Thyroid gland (tissue), 4 donors: ENCODE results near the gene ELAVL4. TPM values are rescaled to one million over a fixed set of nuclear protein-coding genes. Genes with fewer than 3 reads are reported as not detected.

ENCODE experiments used
- DNase-seq, 2 donors: peaks; one replicate each; pipeline ENCODE4 v3.0.0-alpha.2; 2019
- H3K27ac ChIP-seq, 3 donors: fragments of 200-600 bp; sonication (generic); 1 replicate in 2 of 3; 2 replicates in 1 of 3; pipeline ENCODE4 v1.5.1; 2016 to 2019; ENCODE audit warnings: mild to moderate bottlenecking in 1 of 3, moderate library complexity in 1 of 3
- H3K27me3 ChIP-seq: fragments of 200-600 bp; sonication (generic); one replicate; pipeline ENCODE4 v1.5.1; 2019
- H3K36me3 ChIP-seq, 2 donors: fragments of 200-600 bp; sonication (generic); one replicate each; pipeline ENCODE4 v1.5.1; 2016 to 2019
- H3K4me1 ChIP-seq, 2 donors: fragments of 200-600 bp; sonication (generic); one replicate each; pipeline ENCODE4 v1.5.1; 2017 to 2019
- H3K4me3 ChIP-seq, 3 donors: fragments of 200-600 bp; sonication (generic); replicated peaks in 1 of 3; 1 replicate in 2 of 3; 2 replicates in 1 of 3; pipeline ENCODE4 v1.5.1; 2016; ENCODE audit warnings: mild to moderate bottlenecking in 1 of 3
- H3K9me3 ChIP-seq: fragments of 200-600 bp; sonication (generic); one replicate; pipeline ENCODE4 v1.5.1; 2017
- CTCF ChIP-seq, 6 experiments: fragments of 200-600 bp in 3 of 6; fragments of 450-650 bp in 3 of 6; sonication (generic) in 3 of 6; IDR thresholded peaks; one replicate each; pipeline ENCODE4 v1.5.1; 2016 to 2019; ENCODE audit warnings: antibody characterized with exemption in 6 of 6, mild to moderate bottlenecking in 2 of 6, inconsistent platforms in 1 of 6, moderate library complexity in 1 of 6
- POLR2A ChIP-seq, 2 donors: fragments of 450-650 bp; IDR thresholded peaks; one replicate each; pipeline ENCODE4 v1.6.1; 2017; ENCODE audit warnings: antibody characterized with exemption in 2 of 2, mild to moderate bottlenecking in 2 of 2, moderate library complexity in 1 of 2
- WGBS, 2 donors: methylation state at CpG; one replicate each; pipeline ENCODE4 v1.1.5; 2017; 5-methylcytosine and 5-hydroxymethylcytosine counted together
- intact Hi-C: fragments of 100-400 bp; cut with DNase I; formaldehyde crosslinking; loops from one replicate; pipeline ENCODE4 v1.15.1; 2023
- total RNA-seq, 4 donors: library from RNA; depleted of rRNA; stranded (reverse); fragments of >200 nt; gene quantifications; one replicate each; pipeline ENCODE4 v1.2.3, GENCODE V29; 2016

Gene ELAVL4
- total RNA-seq, 4 donors from 2014 or later = not detected

GRCh38 chr1:50252196-50252595, 143.5 kb downstream of the ELAVL4 start:
- no peaks in the 10 kb centered on the region for H3K9me3 ChIP-seq
- H3K4me1 ChIP-seq = no peaks in the 10 kb centered on the region
- H3K4me3 ChIP-seq = no peak overlapping the region
- no peaks in the 10 kb centered on the region for H3K27me3 ChIP-seq
- intact Hi-C loops = no loop called here
- 63 to 76% methylated on average over 2 of the region's 2 CpGs for WGBS, 2 donors
- H3K27ac ChIP-seq = no peak overlapping the region
- no peaks in the 10 kb centered on the region for H3K36me3 ChIP-seq
- TF ChIP-seq CTCF (IDR thresholded peaks at IDR 0.05) (no peak), POLR2A (IDR thresholded peaks at IDR 0.05) (no peak)
- DNase-seq = no peak

Other genes starting within 250 kb of the ELAVL4 start
- gene AGBL4, start 85.0 kb upstream of the ELAVL4 start, total RNA-seq = 1 to 10 TPM; 2.1 to 6.0 (median 4.8) TPM